T-cell (primary cell): Measurements from ENCODE around the gene MARCHF9. TPM values are rescaled to one million over a fixed set of nuclear protein-coding genes. Genes with fewer than 3 reads are reported as not detected.

ENCODE experiments used
- ATAC-seq, 4 experiments: fragments of 200-7000 bp in 3 of 4; fragments of 150-1000 bp in 1 of 4; cut with Tn5 transposase; replicated peaks in 1 of 4; 1 replicate in 3 of 4; 2 replicates in 1 of 4; pipeline ENCODE4 v1.10.0; 2021; ENCODE audit warnings: moderate library complexity in 3 of 4, mild to moderate bottlenecking in 2 of 4, moderate number of reproducible peaks in 1 of 4
- CTCF ChIA-PET, 2 donors: fragments of 300-600 bp; sonication (Branson Sonifier 250); formaldehyde crosslinking; loops; one replicate each; lab custom pipeline; 2022; ENCODE audit warnings: antibody characterized with exemption in 2 of 2; lab: Charles Lee
- POLR2A ChIA-PET, 2 donors: fragments of 300-600 bp; sonication (Branson Sonifier 250); formaldehyde crosslinking; loops; one replicate each; lab custom pipeline; 2022; ENCODE audit warnings: antibody characterized with exemption in 2 of 2; lab: Charles Lee
- DNase-seq, 35 experiments: peaks; one replicate each; pipeline versions ENCODE4 v3.0.0 to v3.0.0-alpha.2; 2013 to 2023
- H3K27ac ChIP-seq: one replicate; pipeline ENCODE4 v1.5.1; 2013; ENCODE audit warnings: low read length
- H3K27me3 ChIP-seq, 2 experiments: replicated peaks in 1 of 2; 1 replicate in 1 of 2; 2 replicates in 1 of 2; pipeline versions ENCODE4 v1.6.1 to v1.7.0; 2013; ENCODE audit warnings: low read length in 1 of 2, mixed read lengths in 1 of 2; ENCODE audit not compliant: control insufficient read depth in 2 of 2, insufficient read depth in 2 of 2; ENCODE audit errors: extremely low read depth in 1 of 2
- H3K36me3 ChIP-seq, 2 donors: 1 replicate in 1 of 2; 2 replicates in 1 of 2; pipeline versions ENCODE4 v1.6.1 to v1.7.0; 2013; ENCODE audit warnings: low read length in 1 of 2; ENCODE audit not compliant: control insufficient read depth in 2 of 2, insufficient read depth in 1 of 2; ENCODE audit errors: extremely low read depth in 1 of 2
- H3K4me1 ChIP-seq, 2 experiments: 1 replicate in 1 of 2; 2 replicates in 1 of 2; pipeline versions ENCODE4 v1.6.1 to v1.7.0; 2013; ENCODE audit warnings: low read length in 2 of 2, mixed read lengths in 1 of 2; ENCODE audit not compliant: insufficient read depth in 2 of 2, control insufficient read depth in 1 of 2; ENCODE audit errors: extremely low read depth in 1 of 2
- H3K4me3 ChIP-seq, 2 donors: 1 replicate in 1 of 2; 2 replicates in 1 of 2; pipeline versions ENCODE4 v1.5.1 to v1.7.0; 2013; ENCODE audit warnings: mild to moderate bottlenecking in 2 of 2, low read length in 1 of 2, moderate library complexity in 1 of 2; ENCODE audit not compliant: control insufficient read depth in 1 of 2; ENCODE audit errors: extremely low read depth in 1 of 2
- H3K9me3 ChIP-seq: 2 replicates; pipeline ENCODE4 v1.7.0; 2013
- H3K27ac Mint-ChIP-seq, 2 donors: one replicate each; pipeline ENCODE4 v1.8.0; 2020 to 2021; ENCODE audit warnings: mild to moderate bottlenecking in 2 of 2, mixed read lengths in 2 of 2
- H3K27me3 Mint-ChIP-seq, 2 donors: one replicate each; pipeline ENCODE4 v1.8.0; 2021 to 2022; ENCODE audit warnings: mixed read lengths in 2 of 2
- H3K36me3 Mint-ChIP-seq: one replicate; pipeline ENCODE4 v1.8.0; 2021; ENCODE audit warnings: mixed read lengths
- H3K4me1 Mint-ChIP-seq, 3 donors: one replicate each; pipeline ENCODE4 v1.8.0; 2020 to 2022; ENCODE audit warnings: mixed read lengths in 3 of 3, mild to moderate bottlenecking in 1 of 3
- H3K4me3 Mint-ChIP-seq, 3 donors: one replicate each; pipeline ENCODE4 v1.8.0; 2020 to 2022; ENCODE audit warnings: mild to moderate bottlenecking in 3 of 3, mixed read lengths in 3 of 3, moderate library complexity in 3 of 3
- H3K9me3 Mint-ChIP-seq, 3 donors: one replicate each; pipeline ENCODE4 v1.8.0; 2020 to 2022; ENCODE audit warnings: mixed read lengths in 3 of 3
- WGBS: methylation state at CpG from one replicate; pipeline ENCODE4 v1.1.5; 2013; ENCODE audit warnings: missing lambda C conversion rate; ENCODE audit not compliant: insufficient coverage; 5-methylcytosine and 5-hydroxymethylcytosine counted together
- total RNA-seq, 35 experiments: library from RNA in 6 of 35; stranded (reverse) in 6 of 35; fragments of 120-200 nt in 1 of 35; gene quantifications; one replicate each; pipeline versions ENCODE4 v1.2.1 to v1.2.4 and lab custom pipeline; 2013 to 2026

The MARCHF9 gene
- total RNA-seq, 5 donors from 2014 or later (not counting 1 experiment from before 2014, with no cell fraction given), result 45.4 to 72.9 (median 71.7) TPM

DNA sequence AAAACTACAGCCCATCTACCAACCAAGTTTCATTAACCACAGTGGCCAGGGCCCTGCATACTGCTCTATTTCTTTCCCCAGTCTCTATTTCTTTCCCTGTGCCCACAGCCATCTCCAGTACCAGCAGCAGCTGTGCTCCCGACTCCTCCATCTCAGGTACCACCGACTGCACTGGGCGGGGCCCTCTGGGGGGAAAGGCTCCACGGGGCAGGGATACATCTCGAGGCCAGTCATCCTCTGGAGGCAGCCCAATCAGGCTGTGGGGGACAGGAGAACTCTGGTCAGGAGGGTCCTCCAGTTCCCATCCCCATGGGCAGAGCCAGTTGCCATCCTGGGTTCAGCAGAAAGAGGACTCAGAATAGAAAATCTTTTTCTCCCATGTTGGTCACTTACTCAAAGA lies 5.8 kb upstream of the MARCHF9 start:
- Mint-ChIP-seq H3K9me3 (no peaks in the 10 kb centered on the region), H3K4me1 (peaks cover 59 to 64% (median 60%) of the 10 kb centered on the region in 3 donors), H3K27ac (peak overlapping the region; percentile 19 to 44), H3K4me3 (no peak overlapping the region), H3K27me3 (no peaks in the 10 kb centered on the region), H3K36me3 (peaks cover 23% of the 10 kb centered on the region)
- Histone ChIP-seq H3K4me3 (no peak overlapping the region), H3K9me3 (no peaks in the 10 kb centered on the region), H3K36me3 (peaks cover 4 to 30% of the 10 kb centered on the region in 2 donors), H3K27me3 (no peaks in the 10 kb centered on the region), H3K27ac (no peak overlapping the region), H3K4me1 (peaks cover 33 to 56% of the 10 kb centered on the region in 2 experiments)
- WGBS, result no CpG with 5 or more reads among the region's 5 CpGs
- ATAC-seq (no peak), DNase-seq (no peak)
- CTCF ChIA-PET, result no interaction called here
- POLR2A ChIA-PET, result interaction anchor here in 1 of 2 donors (0.7 kb wide), 1 partner anchor 94 kb away, joined by 4 read pairs; no protein-coding TSS in a partner anchor

DNA sequence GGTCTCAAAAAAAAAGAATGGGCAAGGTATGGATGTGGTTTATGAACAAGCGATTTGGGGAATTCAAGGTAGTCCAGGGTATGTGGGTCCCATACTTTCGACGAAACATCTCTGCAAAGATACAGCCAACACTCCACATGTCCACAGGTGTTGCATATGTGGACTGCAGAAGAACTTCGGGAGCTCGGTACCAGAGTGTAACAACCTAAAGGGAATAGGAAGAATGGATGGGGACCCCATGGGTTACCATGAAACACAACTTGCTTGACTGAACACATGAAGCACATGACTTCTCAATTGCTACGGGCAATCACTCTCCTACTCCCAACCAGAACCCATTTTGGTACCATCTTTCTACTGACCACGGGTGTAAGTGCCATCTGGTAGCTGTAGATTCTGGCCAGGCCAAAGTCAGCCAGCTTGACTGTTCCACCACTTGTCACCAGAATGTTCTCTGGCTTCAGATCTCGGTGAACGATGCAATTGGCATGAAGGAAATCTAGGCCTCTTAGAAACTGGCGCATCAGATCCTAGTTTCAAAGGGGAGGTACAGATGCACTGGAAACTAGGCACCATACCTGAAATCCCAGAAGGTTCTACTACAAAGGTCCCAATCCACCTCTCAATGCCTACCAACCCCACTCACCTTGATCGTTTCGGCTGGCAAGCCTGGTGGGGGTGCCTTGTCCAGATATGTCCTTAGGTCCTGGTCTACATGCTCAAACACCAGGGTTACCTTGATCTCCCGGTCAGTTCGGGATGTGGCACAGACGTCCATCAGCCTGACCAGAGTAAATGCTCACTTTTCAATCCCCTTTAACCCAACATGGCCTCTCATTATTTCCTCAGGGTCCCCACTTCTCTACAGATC lies 4.1 kb upstream of the MARCHF9 start:
- ChIA-PET POLR2A (no interaction called here), CTCF (no interaction called here)
- WGBS, result 82% methylated on average over 10 of the region's 15 CpGs
- Histone ChIP-seq H3K4me3 (peak overlapping the region; percentile 70 to 82), H3K4me1 (peaks cover 27 to 49% of the 10 kb centered on the region in 2 experiments), H3K36me3 (peaks cover 4 to 30% of the 10 kb centered on the region in 2 donors), H3K27ac (no peak overlapping the region), H3K9me3 (no peaks in the 10 kb centered on the region), H3K27me3 (no peaks in the 10 kb centered on the region)
- DNase-seq, result no peak
- no peak for ATAC-seq
- Mint-ChIP-seq H3K27ac (peak overlapping the region; percentile 93 to 99), H3K36me3 (peaks cover 23% of the 10 kb centered on the region), H3K27me3 (no peaks in the 10 kb centered on the region), H3K4me3 (peak overlapping the region; percentile 89 to 96 (median 89)), H3K9me3 (no peaks in the 10 kb centered on the region), H3K4me1 (peaks cover 51 to 54% (median 51%) of the 10 kb centered on the region in 3 donors)

DNA sequence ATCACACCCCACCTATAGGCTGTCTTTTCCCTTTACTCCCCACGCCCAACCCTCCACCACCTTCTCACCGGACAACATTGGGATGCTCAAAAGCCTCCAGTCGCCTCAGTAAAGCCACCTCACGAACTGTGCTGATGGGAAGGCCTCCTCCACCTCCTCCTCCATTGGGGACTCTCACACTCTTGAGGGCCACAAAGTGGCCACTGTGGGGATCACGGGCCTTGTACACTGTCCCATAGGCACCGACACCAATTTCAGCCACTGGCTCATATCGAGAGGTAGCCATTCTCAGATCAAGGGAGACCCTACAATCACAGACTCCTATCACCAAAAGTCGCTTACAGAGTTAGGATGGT lies 3.5 kb upstream of the MARCHF9 start:
- WGBS, result 19% methylated on average over 8 of the region's 8 CpGs

GRCh38 chr12:57751788-57752667 lies 2.9 kb upstream of the MARCHF9 start, which contains the start of gene CDK4:
TSS of gene CDK4 (minus strand) at chr12:57752310. CDS start at chr12:57751717, 593 bp downstream.
- Mint-ChIP-seq H3K9me3 (no peaks in the 10 kb centered on the region), H3K4me3 (peak within 1 kb of the TSS; percentile 89 to 96 (median 89)), H3K4me1 (peaks cover 53 to 57% (median 53%) of the 10 kb centered on the region in 3 donors), H3K27ac (peak within 1 kb of the TSS; percentile 93 to 99), H3K36me3 (peaks cover 22% of the 10 kb centered on the region), H3K27me3 (no peaks in the 10 kb centered on the region)
- POLR2A ChIA-PET, result no interaction called here
- WGBS, result under 1% methylated on average over 49 of the region's 58 CpGs
- no peaks in the 10 kb centered on the region for H3K27me3 ChIP-seq
- peaks cover 4 to 30% of the 10 kb centered on the region in 2 donors for H3K36me3 ChIP-seq
- CTCF ChIA-PET, result interaction anchor here in 1 of 2 donors (0.5 to 1.0 kb wide), 2 partner anchors 11 to 38 kb away, joined by 3 read pairs; no protein-coding TSS in a partner anchor
- H3K27ac ChIP-seq, result peak within 1 kb of the TSS; percentile 80
- ATAC-seq (peak; percentile 76 to 83 (median 78)), DNase-seq (peak; percentile 95 to 100 (median 99))
- H3K4me1 ChIP-seq, result peaks cover 34 to 57% of the 10 kb centered on the region in 2 experiments
- H3K9me3 ChIP-seq, result no peaks in the 10 kb centered on the region
- H3K4me3 ChIP-seq, result peak within 1 kb of the TSS; percentile 70 to 82

More for the DNA sequence above, 3.5 kb upstream of the MARCHF9 start:
- ChIA-PET POLR2A (no interaction called here), CTCF (interaction anchor here in 1 of 2 donors (1.0 kb wide), 1 partner anchor 10 kb away, joined by 3 read pairs; no protein-coding TSS in a partner anchor)
- no peaks in the 10 kb centered on the region for H3K27me3 ChIP-seq
- ATAC-seq (no peak), DNase-seq (no peak)
- peak overlapping the region; percentile 70 to 82 for H3K4me3 ChIP-seq
- peak overlapping the region; percentile 93 to 99 for H3K27ac Mint-ChIP-seq
- peaks cover 49 to 53% (median 49%) of the 10 kb centered on the region in 3 donors for H3K4me1 Mint-ChIP-seq
- peaks cover 4 to 30% of the 10 kb centered on the region in 2 donors for H3K36me3 ChIP-seq
- no peaks in the 10 kb centered on the region for H3K9me3 ChIP-seq
- no peaks in the 10 kb centered on the region for H3K27me3 Mint-ChIP-seq
- no peaks in the 10 kb centered on the region for H3K9me3 Mint-ChIP-seq
- H3K36me3 Mint-ChIP-seq, result peaks cover 21% of the 10 kb centered on the region
- peak overlapping the region; percentile 89 to 96 (median 89) for H3K4me3 Mint-ChIP-seq
- H3K4me1 ChIP-seq, result peaks cover 31 to 51% of the 10 kb centered on the region in 2 experiments
- H3K27ac ChIP-seq, result peak overlapping the region; percentile 72

DNA sequence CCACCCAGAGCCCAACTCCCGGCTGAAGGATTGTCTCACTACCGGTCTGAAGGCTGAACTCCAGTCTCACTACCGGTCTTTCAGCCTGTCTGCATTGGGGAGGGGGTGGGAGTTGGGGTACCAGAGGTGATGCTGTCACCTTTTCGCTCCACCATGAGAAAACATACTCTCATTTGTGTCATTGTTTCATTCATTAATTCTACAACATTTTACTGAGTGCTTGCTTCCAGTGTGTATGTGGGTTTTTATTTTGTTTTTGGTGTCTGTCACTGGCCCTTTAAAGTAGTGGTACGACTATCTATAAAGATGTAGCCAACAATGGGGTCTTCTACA lies 2.3 kb upstream of the MARCHF9 start:
- Mint-ChIP-seq H3K27me3 (no peaks in the 10 kb centered on the region), H3K9me3 (no peaks in the 10 kb centered on the region), H3K4me1 (peaks cover 55 to 59% (median 55%) of the 10 kb centered on the region in 3 donors), H3K27ac (peak overlapping the region; percentile 93 to 99), H3K36me3 (peaks cover 18% of the 10 kb centered on the region), H3K4me3 (peak overlapping the region; percentile 89 to 96 (median 89))
- CTCF ChIA-PET, result interaction anchor here in 1 of 2 donors (0.5 to 1.0 kb wide), 2 partner anchors 11 to 39 kb away, joined by 3 read pairs; no protein-coding TSS in a partner anchor
- Histone ChIP-seq H3K9me3 (no peaks in the 10 kb centered on the region), H3K27me3 (no peaks in the 10 kb centered on the region), H3K4me3 (peak overlapping the region in 1 of 2 donors; percentile 7), H3K4me1 (peaks cover 34 to 59% of the 10 kb centered on the region in 2 experiments), H3K36me3 (peaks cover 4 to 25% of the 10 kb centered on the region in 2 donors), H3K27ac (peak overlapping the region; percentile 80)
- ATAC-seq (no peak), DNase-seq (no peak)
- POLR2A ChIA-PET, result no interaction called here
- WGBS, result no CpG with 5 or more reads among the region's 5 CpGs
